ENCODE results near the gene INA.

Gene INA

DNA sequence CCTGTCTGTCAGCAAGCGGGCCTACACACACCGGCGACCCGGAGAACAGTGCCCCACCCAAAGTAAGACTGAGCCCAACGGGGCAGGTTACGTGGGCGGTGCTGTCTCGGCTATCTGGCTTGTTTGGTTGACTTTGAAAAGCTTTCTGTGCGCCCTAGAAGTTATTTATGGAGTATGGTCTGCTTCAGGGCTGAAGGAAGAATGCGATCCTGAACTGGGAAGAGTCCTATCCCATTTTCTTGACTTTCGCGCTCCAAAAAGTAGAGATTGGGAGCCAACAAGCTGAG lies 1.5 kb downstream of the INA start:
- DNase-seq = no peak
- Histone ChIP-seq H3K27me3 (ENCODE audit: insufficient read depth, low read depth, severe bottlenecking) (no peaks in the 10 kb centered on the region), H3K4me3 (ENCODE audit: low read depth, low read length) (peak overlapping the region; percentile 64), H3K36me3 (peaks cover 43% of the 10 kb centered on the region), H3K9me3 (ENCODE audit: severe bottlenecking) (no peaks in the 10 kb centered on the region), H3K27ac (peak overlapping the region; percentile 83)
- TF ChIP-seq CTCF (IDR thresholded peaks at IDR 0.05; ENCODE audit: low read depth, low read length) = no peak

- TF ChIP-seq CTCF (IDR thresholded peaks at IDR 0.05; ENCODE audit: low read depth, low read length) = no peak
- H3K4me3 ChIP-seq (ENCODE audit: low read depth, low read length) = peak overlapping the region; percentile 64
- H3K36me3 ChIP-seq = peaks cover 45% of the 10 kb centered on the region
- no peaks in the 10 kb centered on the region for H3K27me3 ChIP-seq (ENCODE audit: insufficient read depth, low read depth, severe bottlenecking)
- DNase-seq = peak; percentile 26
- no peaks in the 10 kb centered on the region for H3K9me3 ChIP-seq (ENCODE audit: severe bottlenecking)
- peak overlapping the region; percentile 92 for H3K27ac ChIP-seq
Observed at GRCh38 chr10:103278862-103279298, 1.9 kb downstream of the INA start.

GRCh38 chr10:103280031-103280430 lies 3.1 kb downstream of the INA start:
- Histone ChIP-seq H3K27me3 (ENCODE audit: insufficient read depth, low read depth, severe bottlenecking) (no peaks in the 10 kb centered on the region), H3K36me3 (peaks cover 57% of the 10 kb centered on the region), H3K9me3 (ENCODE audit: severe bottlenecking) (no peaks in the 10 kb centered on the region), H3K4me3 (ENCODE audit: low read depth, low read length) (peak overlapping the region; percentile 64), H3K27ac (peak overlapping the region; percentile 92)
- DNase-seq = no peak
- no peak for TF ChIP-seq CTCF (IDR thresholded peaks at IDR 0.05; ENCODE audit: low read depth, low read length)

GRCh38 chr10:103280506-103280905 lies 3.6 kb downstream of the INA start:
- H3K4me3 ChIP-seq (ENCODE audit: low read depth, low read length) = peak overlapping the region; percentile 64
- no peak for DNase-seq
- no peaks in the 10 kb centered on the region for H3K9me3 ChIP-seq (ENCODE audit: severe bottlenecking)
- peak overlapping the region; percentile 92 for H3K27ac ChIP-seq
- no peak for TF ChIP-seq CTCF (IDR thresholded peaks at IDR 0.05; ENCODE audit: low read depth, low read length)
- H3K36me3 ChIP-seq = peaks cover 60% of the 10 kb centered on the region
- H3K27me3 ChIP-seq (ENCODE audit: insufficient read depth, low read depth, severe bottlenecking) = no peaks in the 10 kb centered on the region

DNA sequence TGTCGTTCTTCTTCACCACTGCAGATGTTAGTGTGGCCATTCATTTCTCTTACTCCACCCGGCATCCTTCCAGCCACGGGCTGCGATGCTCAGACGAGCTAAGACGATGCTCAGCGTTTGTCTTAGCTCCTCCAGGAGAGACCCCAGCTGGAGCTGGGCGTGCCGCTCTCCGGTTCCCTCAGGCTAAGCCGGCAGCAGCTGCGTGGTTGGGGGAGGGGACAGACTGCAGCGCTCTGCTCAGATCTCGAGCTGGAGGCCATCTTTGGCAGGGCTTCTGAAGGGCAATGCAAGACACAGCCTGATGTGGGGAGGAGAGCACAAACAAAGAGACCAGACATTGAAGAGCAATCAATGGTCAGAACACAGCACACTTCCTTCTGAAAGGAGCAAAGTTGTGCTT lies 4.8 kb downstream of the INA start:
- Histone ChIP-seq H3K9me3 (ENCODE audit: severe bottlenecking) (no peaks in the 10 kb centered on the region), H3K27ac (peak overlapping the region; percentile 92), H3K27me3 (ENCODE audit: insufficient read depth, low read depth, severe bottlenecking) (no peaks in the 10 kb centered on the region), H3K36me3 (peaks cover 66% of the 10 kb centered on the region), H3K4me3 (ENCODE audit: low read depth, low read length) (peak overlapping the region; percentile 38)
- TF ChIP-seq CTCF (IDR thresholded peaks at IDR 0.05; ENCODE audit: low read depth, low read length) = no peak
- peak; percentile 98 for DNase-seq

- no peaks in the 10 kb centered on the region for H3K27me3 ChIP-seq (ENCODE audit: insufficient read depth, low read depth, severe bottlenecking)
- no peak for DNase-seq
- TF ChIP-seq CTCF (IDR thresholded peaks at IDR 0.05; ENCODE audit: low read depth, low read length) = no peak
- peaks cover 76% of the 10 kb centered on the region for H3K36me3 ChIP-seq
- H3K27ac ChIP-seq = no peak overlapping the region
- H3K9me3 ChIP-seq (ENCODE audit: severe bottlenecking) = no peaks in the 10 kb centered on the region
- no peak overlapping the region for H3K4me3 ChIP-seq (ENCODE audit: low read depth, low read length)
Observed at GRCh38 chr10:103282961-103283360, 6.0 kb downstream of the INA start.
